Measurements from ENCODE around the gene FBXW9. TPM values are rescaled to one million over a fixed set of nuclear protein-coding genes. Genes with fewer than 3 reads are reported as not detected.

Gene FBXW9
- total and polyA plus RNA-seq, 2 of the 13 experiments (the other 11 are each of a cell fraction or from before 2014, with no cell fraction given): 5.7 to 6.1 TPM

- TF ChIP-seq HBP1 (CRISPR knock-in tag; IDR thresholded peaks at IDR 0.05; ENCODE audit: low read depth) (0 out of 2 replicates have a peak, but pooled peaks have one; percentile 29), ZNF562 (CRISPR knock-in tag; IDR thresholded peaks at IDR 0.05; ENCODE audit: borderline replicate concordance) (no peak), ZNF710 (CRISPR knock-in tag; IDR thresholded peaks at IDR 0.05; ENCODE audit: borderline replicate concordance) (no peak), ATF7 (IDR thresholded peaks at IDR 0.05) (no peak), ATF7 (CRISPR knock-in tag; IDR thresholded peaks at IDR 0.05) (no peak), HMGXB4 (CRISPR knock-in tag; IDR thresholded peaks at IDR 0.05; ENCODE audit: borderline replicate concordance in 1 of 2, low read depth in 1 of 2) (peak in 1 of 2 experiments; percentile 42; a peak in 1 of 4 replicates), PAX8 (CRISPR knock-in tag; IDR thresholded peaks at IDR 0.05; ENCODE audit: borderline replicate concordance) (no peak), ZNF225 (CRISPR knock-in tag; IDR thresholded peaks at IDR 0.05) (peak; percentile 82; the same call in 1 of the 2 replicates), SP1 (IDR thresholded peaks at IDR 0.05) (no peak), SP1 (CRISPR knock-in tag; IDR thresholded peaks at IDR 0.05) (peak; percentile 72), NR2F6 (IDR thresholded peaks at IDR 0.05) (peak; percentile 15; the same call in 1 of the 2 replicates), NR2F6 (CRISPR knock-in tag; IDR thresholded peaks at IDR 0.05) (0 out of 2 replicates have a peak, but pooled peaks have one; percentile 11), HOXD1 (CRISPR knock-in tag; IDR thresholded peaks at IDR 0.05) (0 out of 2 replicates have a peak, but pooled peaks have one; percentile 61), DMAP1 (CRISPR knock-in tag; IDR thresholded peaks at IDR 0.05) (peak; percentile 88), ZNF614 (CRISPR knock-in tag; IDR thresholded peaks at IDR 0.05; ENCODE audit: borderline replicate concordance) (peak; percentile 63; the same call in 1 of the 2 replicates), HDAC2 (CRISPR knock-in tag; IDR thresholded peaks at IDR 0.05) (peak; percentile 50; the same call in 1 of the 2 replicates), ZNF670 (CRISPR knock-in tag; IDR thresholded peaks at IDR 0.05; ENCODE audit: borderline replicate concordance) (0 out of 2 replicates have a peak, but pooled peaks have one; percentile 28), ZC3H13 (CRISPR knock-in tag; IDR thresholded peaks at IDR 0.05) (0 out of 2 replicates have a peak, but pooled peaks have one; percentile 75), ZNF629 (CRISPR knock-in tag; conservative IDR thresholded peaks at IDR 0.05) (no peak), MTERF4 (CRISPR knock-in tag; IDR thresholded peaks at IDR 0.05) (0 out of 2 replicates have a peak, but pooled peaks have one; percentile 23), AGO1 (IDR thresholded peaks at IDR 0.05; ENCODE audit: low read depth, low read length, poor library complexity, severe bottlenecking) (peak; percentile 87), GTF2F1 (IDR thresholded peaks at IDR 0.05; ENCODE audit: low read length) (peak; percentile 31; the same call in 1 of the 2 replicates)
Measured at GRCh38 chr19:12681074-12681987, 15.1 kb downstream of the FBXW9 start, which contains the start of gene DHPS (continued).
